HL-60 (cell line): ENCODE results near the gene TEDC1.

Experiments used
- DNase-seq, 2 experiments: peaks; one replicate each; pipeline ENCODE4 v3.0.0-alpha.2; 2010 to 2020; ENCODE audit warnings: low read depth in 1 of 2, low spot score in 1 of 2
- H3K27ac ChIP-seq: fragments of 250-450 bp; sonication (Bioruptor Pico); replicated peaks from 2 replicates; pipeline ENCODE4 v1.5.1; 2020; ENCODE audit warnings: mild to moderate bottlenecking, moderate library complexity
- H3K27me3 ChIP-seq: fragments of 250-450 bp; sonication (Bioruptor Pico); 2 replicates; pipeline ENCODE4 v1.5.1; 2021; ENCODE audit warnings: mild to moderate bottlenecking, moderate library complexity; ENCODE audit not compliant: insufficient read depth, poor library complexity, severe bottlenecking
- H3K4me3 ChIP-seq: replicated peaks from 2 replicates; pipeline ENCODE4 v1.5.1; 2011; ENCODE audit warnings: mild to moderate bottlenecking, control low read depth, low read length; ENCODE audit not compliant: insufficient read depth
- GABPA ChIP-seq: IDR thresholded peaks from 2 replicates; pipeline ENCODE4 v1.6.1; 2012; ENCODE audit warnings: low read depth
- POLR2AphosphoS5 ChIP-seq: IDR thresholded peaks from 2 replicates; pipeline ENCODE4 v1.6.1; 2012; ENCODE audit warnings: low read depth
- SPI1 ChIP-seq: IDR thresholded peaks from 2 replicates; pipeline ENCODE4 v1.6.1; 2012; ENCODE audit warnings: low read depth, mild to moderate bottlenecking, borderline replicate concordance
- TF ChIP-seq, protein P1 (sequence below): IDR thresholded peaks from 2 replicates; pipeline ENCODE4 v1.6.1; 2012; ENCODE audit warnings: low read depth; ENCODE audit not compliant: insufficient replicate concordance
- TF ChIP-seq, protein P2 (sequence below): IDR thresholded peaks from one replicate; pipeline ENCODE4 v1.5.1; 2011; ENCODE audit warnings: low read length, control low read depth, inconsistent platforms; ENCODE audit not compliant: insufficient read depth

The TEDC1 gene

GRCh38 chr14:105478398-105479251, 12.4 kb upstream of the TEDC1 start:
- TF ChIP-seq POLR2AphosphoS5 (no peak), GABPA (no peak), SPI1 (no peak)
- TF ChIP-seq, protein P1, sequence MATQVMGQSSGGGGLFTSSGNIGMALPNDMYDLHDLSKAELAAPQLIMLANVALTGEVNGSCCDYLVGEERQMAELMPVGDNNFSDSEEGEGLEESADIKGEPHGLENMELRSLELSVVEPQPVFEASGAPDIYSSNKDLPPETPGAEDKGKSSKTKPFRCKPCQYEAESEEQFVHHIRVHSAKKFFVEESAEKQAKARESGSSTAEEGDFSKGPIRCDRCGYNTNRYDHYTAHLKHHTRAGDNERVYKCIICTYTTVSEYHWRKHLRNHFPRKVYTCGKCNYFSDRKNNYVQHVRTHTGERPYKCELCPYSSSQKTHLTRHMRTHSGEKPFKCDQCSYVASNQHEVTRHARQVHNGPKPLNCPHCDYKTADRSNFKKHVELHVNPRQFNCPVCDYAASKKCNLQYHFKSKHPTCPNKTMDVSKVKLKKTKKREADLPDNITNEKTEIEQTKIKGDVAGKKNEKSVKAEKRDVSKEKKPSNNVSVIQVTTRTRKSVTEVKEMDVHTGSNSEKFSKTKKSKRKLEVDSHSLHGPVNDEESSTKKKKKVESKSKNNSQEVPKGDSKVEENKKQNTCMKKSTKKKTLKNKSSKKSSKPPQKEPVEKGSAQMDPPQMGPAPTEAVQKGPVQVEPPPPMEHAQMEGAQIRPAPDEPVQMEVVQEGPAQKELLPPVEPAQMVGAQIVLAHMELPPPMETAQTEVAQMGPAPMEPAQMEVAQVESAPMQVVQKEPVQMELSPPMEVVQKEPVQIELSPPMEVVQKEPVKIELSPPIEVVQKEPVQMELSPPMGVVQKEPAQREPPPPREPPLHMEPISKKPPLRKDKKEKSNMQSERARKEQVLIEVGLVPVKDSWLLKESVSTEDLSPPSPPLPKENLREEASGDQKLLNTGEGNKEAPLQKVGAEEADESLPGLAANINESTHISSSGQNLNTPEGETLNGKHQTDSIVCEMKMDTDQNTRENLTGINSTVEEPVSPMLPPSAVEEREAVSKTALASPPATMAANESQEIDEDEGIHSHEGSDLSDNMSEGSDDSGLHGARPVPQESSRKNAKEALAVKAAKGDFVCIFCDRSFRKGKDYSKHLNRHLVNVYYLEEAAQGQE = no peak
- TF ChIP-seq, protein P2, sequence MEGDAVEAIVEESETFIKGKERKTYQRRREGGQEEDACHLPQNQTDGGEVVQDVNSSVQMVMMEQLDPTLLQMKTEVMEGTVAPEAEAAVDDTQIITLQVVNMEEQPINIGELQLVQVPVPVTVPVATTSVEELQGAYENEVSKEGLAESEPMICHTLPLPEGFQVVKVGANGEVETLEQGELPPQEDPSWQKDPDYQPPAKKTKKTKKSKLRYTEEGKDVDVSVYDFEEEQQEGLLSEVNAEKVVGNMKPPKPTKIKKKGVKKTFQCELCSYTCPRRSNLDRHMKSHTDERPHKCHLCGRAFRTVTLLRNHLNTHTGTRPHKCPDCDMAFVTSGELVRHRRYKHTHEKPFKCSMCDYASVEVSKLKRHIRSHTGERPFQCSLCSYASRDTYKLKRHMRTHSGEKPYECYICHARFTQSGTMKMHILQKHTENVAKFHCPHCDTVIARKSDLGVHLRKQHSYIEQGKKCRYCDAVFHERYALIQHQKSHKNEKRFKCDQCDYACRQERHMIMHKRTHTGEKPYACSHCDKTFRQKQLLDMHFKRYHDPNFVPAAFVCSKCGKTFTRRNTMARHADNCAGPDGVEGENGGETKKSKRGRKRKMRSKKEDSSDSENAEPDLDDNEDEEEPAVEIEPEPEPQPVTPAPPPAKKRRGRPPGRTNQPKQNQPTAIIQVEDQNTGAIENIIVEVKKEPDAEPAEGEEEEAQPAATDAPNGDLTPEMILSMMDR = no peak
- DNase-seq = no peak
- H3K27ac ChIP-seq = no peak overlapping the region
- H3K4me3 ChIP-seq = no peak overlapping the region
- H3K27me3 ChIP-seq = peaks cover 39% of the 10 kb centered on the region

DNA sequence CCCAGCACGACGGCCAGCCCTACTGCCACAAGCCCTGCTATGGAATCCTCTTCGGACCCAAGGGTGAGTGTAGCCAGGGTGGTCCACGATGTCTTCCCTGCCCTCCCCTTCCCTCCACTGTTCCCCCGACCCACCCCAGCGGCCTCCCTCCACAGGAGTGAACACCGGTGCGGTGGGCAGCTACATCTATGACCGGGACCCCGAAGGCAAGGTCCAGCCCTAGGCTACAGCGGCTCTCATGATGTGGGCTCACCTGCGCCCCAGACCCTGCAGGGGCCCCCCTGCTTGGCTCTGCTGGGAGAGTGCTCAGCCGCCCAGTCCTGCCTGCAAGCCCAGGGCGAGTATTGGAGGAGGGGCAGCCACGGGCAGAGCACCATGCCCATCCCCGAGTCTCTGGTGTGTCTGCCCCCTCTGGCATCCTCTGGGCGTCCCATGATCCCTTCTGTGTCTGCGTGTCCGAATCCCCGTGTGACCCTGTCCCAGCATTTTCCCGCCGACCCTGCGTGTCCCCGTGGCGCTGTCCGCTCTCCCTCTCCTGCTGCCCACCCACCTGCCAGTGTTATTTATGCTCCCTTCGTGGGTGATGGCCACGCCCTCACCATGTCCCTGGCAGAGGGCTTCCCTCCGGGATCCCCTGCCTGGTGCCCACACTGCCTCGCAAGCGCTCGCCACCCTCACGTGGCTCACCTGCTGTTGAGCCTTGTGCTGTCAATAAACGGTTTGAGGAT, 11.5 kb upstream of the TEDC1 start:
- peaks cover 33% of the 10 kb centered on the region for H3K27me3 ChIP-seq
- H3K4me3 ChIP-seq = no peak overlapping the region
- TF ChIP-seq, protein P2 = no peak
- TF ChIP-seq GABPA = no peak
- TF ChIP-seq SPI1 = no peak
- TF ChIP-seq POLR2AphosphoS5 = no peak
- TF ChIP-seq, protein P1 = no peak
- DNase-seq = no peak
- H3K27ac ChIP-seq = no peak overlapping the region

- TF ChIP-seq, protein P2 = no peak
- TF ChIP-seq, protein P1 = no peak
- no peak for TF ChIP-seq GABPA
- no peak for TF ChIP-seq POLR2AphosphoS5
- no peak for TF ChIP-seq SPI1
- Histone ChIP-seq H3K27ac (no peak overlapping the region), H3K27me3 (peaks cover 28% of the 10 kb centered on the region), H3K4me3 (no peak overlapping the region)
- no peak for DNase-seq
Measured at GRCh38 chr14:105480199-105480746, 10.8 kb upstream of the TEDC1 start.
